HG02870 (cell line): ENCODE data around the gene GNAS.

Experiments
- ATAC-seq: cut with Tn5 transposase; IDR thresholded peaks from one replicate; pipeline ENCODE4 v1.9.1; 2021; ENCODE audit warnings: mild to moderate bottlenecking, moderate library complexity; ENCODE audit not compliant: unreplicated experiment

GNAS gene

DNA sequence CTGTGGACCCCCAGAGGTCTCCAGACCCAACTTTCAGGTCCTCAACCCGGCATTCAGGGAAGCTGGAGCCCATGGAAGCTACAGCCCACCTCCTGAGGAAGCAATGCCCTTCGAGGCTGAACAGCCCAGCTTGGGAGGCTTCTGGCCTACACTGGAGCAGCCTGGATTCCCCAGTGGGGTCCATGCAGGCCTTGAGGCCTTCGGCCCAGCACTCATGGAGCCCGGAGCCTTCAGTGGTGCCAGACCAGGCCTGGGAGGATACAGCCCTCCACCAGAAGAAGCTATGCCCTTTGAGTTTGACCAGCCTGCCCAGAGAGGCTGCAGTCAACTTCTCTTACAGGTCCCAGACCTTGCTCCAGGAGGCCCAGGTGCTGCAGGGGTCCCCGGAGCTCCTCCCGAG lies 950 bp downstream of the GNAS start:
- no peak for ATAC-seq

- ATAC-seq: no peak
These were observed 1.6 kb downstream of the GNAS start for GRCh38 chr20:58853976-58854637.

DNA sequence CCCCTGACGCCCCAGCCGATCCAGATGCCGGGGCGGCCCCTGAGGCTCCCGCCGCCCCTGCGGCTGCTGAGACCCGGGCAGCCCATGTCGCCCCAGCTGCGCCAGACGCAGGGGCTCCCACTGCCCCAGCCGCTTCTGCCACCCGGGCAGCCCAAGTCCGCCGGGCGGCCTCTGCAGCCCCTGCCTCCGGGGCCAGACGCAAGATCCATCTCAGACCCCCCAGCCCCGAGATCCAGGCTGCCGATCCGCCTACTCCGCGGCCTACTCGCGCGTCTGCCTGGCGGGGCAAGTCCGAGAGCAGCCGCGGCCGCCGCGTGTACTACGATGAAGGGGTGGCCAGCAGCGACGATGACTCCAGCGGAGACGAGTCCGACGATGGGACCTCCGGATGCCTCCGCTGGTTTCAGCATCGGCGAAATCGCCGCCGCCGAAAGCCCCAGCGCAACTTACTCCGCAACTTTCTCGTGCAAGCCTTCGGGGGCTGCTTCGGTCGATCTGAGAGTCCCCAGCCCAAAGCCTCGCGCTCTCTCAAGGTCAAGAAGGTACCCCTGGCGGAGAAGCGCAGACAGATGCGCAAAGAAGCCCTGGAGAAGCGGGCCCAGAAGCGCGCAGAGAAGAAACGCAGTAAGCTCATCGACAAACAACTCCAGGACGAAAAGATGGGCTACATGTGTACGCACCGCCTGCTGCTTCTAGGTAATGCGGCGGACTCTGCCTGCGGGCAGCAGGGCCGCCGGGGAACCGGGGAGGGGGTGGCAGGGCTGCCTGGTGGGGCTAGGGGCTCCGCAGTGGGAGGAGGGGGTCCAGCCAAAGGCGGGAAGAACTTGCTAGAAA lies 2.3 kb downstream of the GNAS start:
- no peak for ATAC-seq

DNA sequence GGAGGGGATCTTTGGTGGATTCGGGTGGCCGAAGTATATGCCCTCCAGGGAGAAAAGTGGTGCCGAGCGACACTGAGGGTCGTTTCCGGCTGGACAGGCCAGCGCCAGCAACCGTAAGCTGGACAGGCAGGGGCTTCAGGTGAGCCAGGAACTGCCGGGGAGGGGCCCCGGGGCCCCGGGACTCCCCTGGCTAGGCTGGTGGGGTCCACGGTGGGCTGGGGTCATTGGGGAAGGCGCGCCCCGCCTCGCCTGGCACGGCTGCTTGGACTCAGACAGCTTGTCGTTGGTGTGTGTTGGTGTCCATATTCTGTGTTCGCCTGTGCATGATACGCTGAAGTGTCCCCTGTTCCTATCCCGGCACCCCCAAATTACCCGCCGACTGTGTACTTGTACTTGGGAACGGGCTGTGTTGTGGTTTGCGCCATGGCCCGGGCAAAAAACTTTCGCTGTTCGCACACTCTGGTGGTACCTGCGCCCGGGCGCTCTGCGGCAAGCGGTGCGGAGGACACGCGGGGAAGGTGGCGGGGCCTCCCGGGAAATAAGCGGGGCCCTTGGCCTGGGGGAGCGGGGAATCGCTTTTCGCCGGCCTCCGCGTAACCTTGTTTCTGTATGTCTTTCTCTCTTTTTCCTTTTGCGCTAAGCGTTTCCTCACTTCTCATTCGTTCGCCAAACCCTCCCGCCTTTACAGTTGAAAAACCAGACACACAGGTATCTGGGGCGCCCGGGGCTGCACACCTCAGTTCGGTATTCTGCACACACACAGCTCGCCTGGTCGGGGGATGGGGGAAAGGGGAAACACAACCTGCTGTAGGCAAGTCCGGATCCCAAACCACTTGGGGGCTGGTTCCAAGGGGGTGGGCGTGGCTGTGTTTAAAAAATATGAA lies 3.2 kb downstream of the GNAS start:
- ATAC-seq: no peak

GRCh38 chr20:58863044-58863790 lies 10.7 kb downstream of the GNAS start:
- ATAC-seq: no peak

- no peak for ATAC-seq
These were observed 11.8 kb downstream of the GNAS start for GRCh38 chr20:58864346-58864745.

DNA sequence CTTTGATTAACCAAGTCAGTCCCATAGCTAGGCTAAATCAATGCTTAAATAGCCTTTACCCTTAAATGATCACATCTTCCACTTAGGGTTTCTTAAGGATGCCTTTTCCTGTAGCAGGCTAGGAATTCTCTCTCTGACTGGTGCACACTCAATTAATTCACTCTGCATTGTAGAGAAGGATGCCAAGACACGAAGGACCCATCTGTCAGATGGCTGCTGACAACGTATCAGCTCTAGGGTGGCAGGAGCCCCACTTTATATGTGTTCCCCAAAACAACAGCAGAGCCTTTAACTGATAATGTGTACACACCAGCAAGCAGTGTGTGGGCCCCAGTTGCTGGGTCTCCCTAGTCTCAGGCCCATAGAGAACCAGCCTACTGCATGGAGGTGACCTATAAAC lies 13.3 kb downstream of the GNAS start:
- ATAC-seq: no peak

GRCh38 chr20:58867211-58867610 lies 14.7 kb downstream of the GNAS start:
- no peak for ATAC-seq

DNA sequence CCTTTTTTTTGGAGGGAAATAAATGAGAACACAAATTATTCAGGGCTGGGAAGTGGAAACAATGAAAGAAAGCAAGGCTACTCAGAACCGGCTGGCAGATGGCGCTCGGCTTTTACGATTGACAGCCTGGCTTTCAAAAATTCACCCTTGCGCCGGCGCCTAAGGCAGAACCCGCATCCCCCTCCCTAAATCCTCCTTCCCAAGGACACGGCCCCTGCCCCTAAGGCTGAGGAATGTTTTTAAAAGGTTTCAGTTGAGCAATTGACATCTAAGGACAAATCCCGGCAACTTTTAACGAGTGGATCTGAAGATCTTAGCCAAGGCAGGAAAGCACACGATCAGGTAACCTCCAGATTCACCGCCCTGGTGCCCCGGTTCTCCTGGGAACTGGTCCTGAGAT lies 16.3 kb downstream of the GNAS start:
- no peak for ATAC-seq

DNA sequence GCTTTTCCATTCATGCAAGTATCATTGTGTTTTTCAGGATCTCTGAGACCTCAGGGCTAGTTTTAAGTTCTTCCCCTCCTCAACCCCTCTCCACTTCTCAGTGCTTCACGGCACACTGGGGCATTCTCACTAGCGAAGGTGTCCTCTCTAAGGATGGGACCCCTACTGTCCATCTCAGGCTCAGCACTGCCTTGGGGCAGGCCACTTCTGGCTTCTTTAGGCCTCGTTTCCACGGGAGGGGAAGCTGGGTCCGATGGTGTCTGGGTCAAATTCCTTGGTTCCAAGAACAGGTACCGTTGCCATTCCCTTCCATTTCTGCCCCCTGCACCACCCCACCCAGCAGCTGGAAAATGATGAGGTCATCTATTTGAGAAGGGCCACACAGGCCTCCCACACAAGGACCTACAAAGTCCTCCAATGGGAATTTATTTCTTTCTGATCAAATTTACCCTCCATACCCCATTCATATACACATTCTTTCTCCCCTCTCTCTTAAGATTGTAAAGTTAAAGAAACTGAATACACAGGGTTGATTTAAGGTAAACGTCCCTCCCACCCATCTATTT lies 17.2 kb downstream of the GNAS start:
- ATAC-seq: no peak

DNA sequence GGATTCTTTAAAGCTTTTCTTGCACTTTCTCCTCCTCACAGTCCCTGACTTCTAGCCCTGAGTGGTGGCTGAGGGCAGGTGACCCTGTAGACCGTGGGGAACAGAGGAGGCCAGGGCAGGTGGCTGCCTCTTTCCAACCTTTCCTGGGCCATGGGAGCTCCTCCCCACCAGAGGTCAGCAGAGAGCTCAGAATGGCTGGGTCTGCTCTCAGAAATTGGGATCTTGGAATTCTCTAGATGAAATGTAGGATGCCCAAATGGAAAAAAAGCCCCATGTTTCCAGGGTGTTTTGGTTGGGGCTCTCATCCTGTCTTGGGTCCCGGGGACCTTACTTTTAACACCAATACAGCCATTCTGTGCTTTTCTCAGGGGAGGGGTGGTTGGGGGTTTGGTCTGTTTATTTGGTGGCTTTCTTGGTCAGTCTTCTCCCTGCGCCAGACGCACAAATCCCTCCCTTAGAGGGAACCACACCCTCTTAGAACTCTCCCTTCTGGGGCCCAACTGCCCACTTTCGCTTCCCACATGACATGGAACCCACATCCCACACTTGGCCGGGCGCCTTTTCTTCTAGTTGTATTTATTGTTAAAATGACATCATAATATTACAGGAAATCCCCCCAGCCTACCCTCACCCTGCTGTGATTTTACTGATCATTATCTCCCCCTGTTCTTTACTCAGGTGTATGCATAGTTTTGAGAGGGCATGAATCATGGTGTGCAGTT lies 17.9 kb downstream of the GNAS start:
- no peak for ATAC-seq

DNA sequence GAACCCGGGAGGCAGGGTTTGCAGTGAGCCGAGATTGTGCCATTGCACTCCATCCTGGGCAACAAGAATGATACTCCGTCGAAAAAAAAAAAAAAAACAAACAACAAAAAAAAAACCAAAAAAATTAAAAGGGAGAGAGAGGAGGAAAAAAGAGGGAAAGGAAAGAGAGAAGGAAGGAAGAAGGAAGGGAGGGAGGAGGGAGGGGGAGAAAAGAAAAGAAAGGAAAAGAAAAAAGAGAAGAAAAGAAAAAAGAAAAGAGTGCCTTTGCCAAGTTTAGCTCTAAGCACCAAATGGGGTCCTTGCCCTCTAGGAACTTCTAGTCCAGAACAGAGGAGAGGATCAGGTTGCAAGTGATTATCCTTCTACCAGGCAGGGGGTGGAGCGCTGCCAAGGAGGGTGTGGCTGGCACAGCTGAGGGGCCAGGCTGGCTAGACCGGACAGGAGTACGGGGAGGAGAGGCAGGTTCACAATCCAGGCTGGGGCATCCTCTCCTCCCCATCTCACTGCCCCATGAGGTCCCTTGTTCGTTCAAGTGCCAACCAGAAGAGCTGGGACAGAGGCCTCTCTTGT lies 19.1 kb downstream of the GNAS start:
- ATAC-seq: no peak

GRCh38 chr20:58874469-58874868 lies 22.0 kb downstream of the GNAS start:
- ATAC-seq: no peak

- ATAC-seq: no peak
These were observed 22.6 kb downstream of the GNAS start for GRCh38 chr20:58875111-58875510.

GRCh38 chr20:58875541-58876134 lies 23.1 kb downstream of the GNAS start:
- ATAC-seq: no peak

DNA sequence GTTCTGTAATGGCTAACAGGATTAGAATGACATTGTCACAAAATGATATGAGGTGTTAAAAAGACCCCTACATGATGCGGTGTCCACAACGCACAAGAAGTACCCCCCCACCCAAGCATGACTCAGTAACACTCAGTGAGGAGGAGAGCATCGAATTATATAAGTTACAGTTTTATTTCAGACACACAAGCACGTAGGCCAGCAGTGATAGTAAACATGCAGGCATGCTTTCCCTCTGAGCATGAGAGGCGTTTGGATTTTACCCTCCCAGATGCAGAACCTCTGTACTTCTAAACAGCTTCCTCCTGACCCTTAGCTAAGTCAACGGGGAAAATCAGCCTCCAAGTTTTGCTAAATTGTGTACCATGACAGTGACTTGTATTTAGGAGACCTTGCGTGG lies 23.9 kb downstream of the GNAS start:
- ATAC-seq: no peak

DNA sequence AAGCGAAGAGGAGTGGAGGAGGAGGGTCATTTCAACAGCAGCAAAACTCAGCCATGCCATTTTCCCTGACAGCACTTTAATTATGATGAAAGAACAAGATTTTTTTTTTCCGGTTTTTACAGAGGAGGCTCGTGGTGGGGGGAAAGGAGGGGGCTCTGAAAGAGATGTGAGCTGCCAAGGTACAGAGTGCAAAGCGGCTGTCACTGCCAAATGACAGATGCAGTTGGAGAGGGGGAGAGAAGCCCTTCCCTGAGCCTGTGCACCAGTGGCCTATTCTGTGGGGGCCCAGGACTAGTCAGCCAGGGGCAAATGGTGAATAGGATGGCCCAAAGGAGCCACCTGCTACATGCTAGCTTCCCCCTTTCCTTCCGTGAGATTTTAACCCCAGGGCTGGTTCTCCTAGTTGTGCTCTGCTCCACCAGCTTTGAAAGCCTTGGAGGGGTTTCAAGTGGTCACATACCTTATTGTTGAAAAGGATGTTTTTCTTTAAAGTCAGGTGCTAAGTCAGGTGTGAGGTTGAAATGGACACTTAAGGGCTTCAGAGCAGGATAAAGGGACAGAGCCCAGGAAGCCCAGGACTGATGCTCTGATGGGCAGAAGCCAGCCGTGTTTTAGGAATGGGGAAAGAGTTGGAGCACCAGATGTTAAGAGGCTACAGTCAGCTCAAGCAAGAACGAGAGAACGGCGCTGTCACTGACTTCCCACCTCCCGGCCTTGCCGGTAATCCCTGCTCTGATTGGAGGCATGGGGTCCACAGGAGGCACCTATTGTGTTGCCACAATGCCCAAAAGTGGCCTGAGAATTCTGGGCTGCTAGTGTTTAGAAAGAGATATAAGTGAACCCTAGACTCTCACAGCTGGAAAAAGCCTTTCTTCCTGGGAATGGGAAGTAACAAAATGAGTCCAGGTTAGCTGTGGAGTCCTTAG lies 24.8 kb downstream of the GNAS start:
- no peak for ATAC-seq

- ATAC-seq: no peak
These were observed 25.5 kb downstream of the GNAS start for GRCh38 chr20:58877976-58878360.
